ENCODE data around the gene LYL1.
"Not testable (repeated sequence)": the region's sequence is repeated elsewhere in the genome, so short reads cannot be mapped to it uniquely, and the experiment has no call there.

The LYL1 gene

GRCh38 chr19:13150187-13150930 is 47.7 kb upstream of the LYL1 start, which contains the start of the genes IER2 and STX10:
TSS of gene IER2 (plus strand) at chr19:13150411. CDS start at chr19:13153187, 2,776 bp downstream.
TSS of gene STX10 (minus strand) at chr19:13150375. CDS start at chr19:13150173, 202 bp downstream.
- TF ChIP-seq EZH2phosphoT487 (IDR thresholded peaks at IDR 0.05; ENCODE audit: low read depth) (no peak), CTCF (IDR thresholded peaks at IDR 0.05; ENCODE audit: low read depth, low read length) (peak; percentile 64)
- peaks cover 33% of the 10 kb centered on the region for H3K4me1 ChIP-seq (ENCODE audit: low read length)
- H3K36me3 ChIP-seq (replicated peaks; ENCODE audit: low read depth, low read length) = peaks cover 14% of the 10 kb centered on the region
- peak within 1 kb of the TSS; percentile 97 for H3K9ac ChIP-seq (ENCODE audit: low read length)
- no peaks in the 10 kb centered on the region for H4K20me1 ChIP-seq (ENCODE audit: insufficient read depth, low read length)
- peaks cover 28% of the 10 kb centered on the region for H3K79me2 ChIP-seq (ENCODE audit: low read length)
- H3K27me3 ChIP-seq (ENCODE audit: low read depth, low read length) = no peaks in the 10 kb centered on the region
- no peaks in the 10 kb centered on the region for H3K9me3 ChIP-seq (ENCODE audit: insufficient read depth, low read length)
- H2AFZ ChIP-seq (ENCODE audit: low read depth, low read length) = peak within 1 kb of the TSS; percentile 62; the same call in 1 of the 2 replicates
- H3K4me2 ChIP-seq (ENCODE audit: low read length) = peak within 1 kb of the TSS; percentile 82
- peak within 1 kb of the TSS; percentile 69 for H3K27ac ChIP-seq (ENCODE audit: low read length)
- peak within 1 kb of the TSS; percentile 89 for H3K4me3 ChIP-seq (ENCODE audit: low read length)

GRCh38 chr19:13149628-13150186 is 47.0 kb upstream of the LYL1 start:
- peaks cover 26% of the 10 kb centered on the region for H3K4me1 ChIP-seq (ENCODE audit: low read length)
- H3K79me2 ChIP-seq (ENCODE audit: low read length) = peaks cover 28% of the 10 kb centered on the region
- H3K27ac ChIP-seq (ENCODE audit: low read length) = no peak overlapping the region
- peak overlapping the region; percentile 97 for H3K9ac ChIP-seq (ENCODE audit: low read length)
- H4K20me1 ChIP-seq (ENCODE audit: insufficient read depth, low read length) = no peaks in the 10 kb centered on the region
- peak overlapping the region; percentile 89 for H3K4me3 ChIP-seq (ENCODE audit: low read length)
- H3K4me2 ChIP-seq (ENCODE audit: low read length) = peak overlapping the region; percentile 82
- H3K9me3 ChIP-seq (ENCODE audit: insufficient read depth, low read length) = no peaks in the 10 kb centered on the region
- peaks cover 14% of the 10 kb centered on the region for H3K36me3 ChIP-seq (replicated peaks; ENCODE audit: low read depth, low read length)
- no peaks in the 10 kb centered on the region for H3K27me3 ChIP-seq (ENCODE audit: low read depth, low read length)
- peak overlapping the region; percentile 62; the same call in 1 of the 2 replicates for H2AFZ ChIP-seq (ENCODE audit: low read depth, low read length)
- TF ChIP-seq EZH2phosphoT487 (IDR thresholded peaks at IDR 0.05; ENCODE audit: low read depth) = no peak
- no peak for TF ChIP-seq CTCF (IDR thresholded peaks at IDR 0.05; ENCODE audit: low read depth, low read length)

- H3K9me3 ChIP-seq (ENCODE audit: insufficient read depth, low read length); H3K27me3 ChIP-seq (ENCODE audit: low read depth, low read length); H3K27ac ChIP-seq (ENCODE audit: low read length); H4K20me1 ChIP-seq (ENCODE audit: insufficient read depth, low read length): not testable (repeated sequence)
- Histone ChIP-seq H3K36me3 (replicated peaks; ENCODE audit: low read depth, low read length) (peaks cover 17% of the 10 kb centered on the region), H2AFZ (ENCODE audit: low read depth, low read length) (peak overlapping the region; percentile 62; the same call in 1 of the 2 replicates), H3K4me1 (ENCODE audit: low read length) (peaks cover 21% of the 10 kb centered on the region), H3K79me2 (ENCODE audit: low read length) (peaks cover 28% of the 10 kb centered on the region), H3K9ac (ENCODE audit: low read length) (peak overlapping the region; percentile 97), H3K4me3 (ENCODE audit: low read length) (peak overlapping the region; percentile 89), H3K4me2 (ENCODE audit: low read length) (peak overlapping the region; percentile 82)
Measured at GRCh38 chr19:13149173-13149627, 46.5 kb upstream of the LYL1 start.

- Histone ChIP-seq H2AFZ (ENCODE audit: low read depth, low read length) (no peak overlapping the region), H3K36me3 (replicated peaks; ENCODE audit: low read depth, low read length) (peaks cover 5% of the 10 kb centered on the region), H3K27me3 (ENCODE audit: low read depth, low read length) (no peaks in the 10 kb centered on the region), H3K4me1 (ENCODE audit: low read length) (no peaks in the 10 kb centered on the region), H3K27ac (ENCODE audit: low read length) (no peak overlapping the region), H3K9ac (ENCODE audit: low read length) (no peak overlapping the region), H3K4me3 (ENCODE audit: low read length) (no peak overlapping the region), H3K79me2 (ENCODE audit: low read length) (peaks cover 8% of the 10 kb centered on the region), H4K20me1 (ENCODE audit: insufficient read depth, low read length) (no peaks in the 10 kb centered on the region), H3K9me3 (ENCODE audit: insufficient read depth, low read length) (no peaks in the 10 kb centered on the region), H3K4me2 (ENCODE audit: low read length) (no peak overlapping the region)
- TF ChIP-seq EZH2phosphoT487 (IDR thresholded peaks at IDR 0.05; ENCODE audit: low read depth) (no peak), CTCF (IDR thresholded peaks at IDR 0.05; ENCODE audit: low read depth, low read length) (no peak)
Measured at GRCh38 chr19:13146763-13147563, 44.3 kb upstream of the LYL1 start.
